GM19239 (cell line): ENCODE results near the gene COL4A5.
"Not testable (repeated sequence)": the region's sequence is repeated elsewhere in the genome, so short reads cannot be mapped to it uniquely, and the experiment has no call there.

Experiments
- DNase-seq: peaks from one replicate; pipeline ENCODE4 v3.0.0; 2011; ENCODE audit warnings: low spot score; ENCODE audit not compliant: insufficient read length
- FAIRE-seq: peaks from 2 replicates; lab custom pipeline; 2011; peaks lifted over from hg19 to GRCh38; lab: Jason Lieb, UNC

COL4A5 gene

DNA sequence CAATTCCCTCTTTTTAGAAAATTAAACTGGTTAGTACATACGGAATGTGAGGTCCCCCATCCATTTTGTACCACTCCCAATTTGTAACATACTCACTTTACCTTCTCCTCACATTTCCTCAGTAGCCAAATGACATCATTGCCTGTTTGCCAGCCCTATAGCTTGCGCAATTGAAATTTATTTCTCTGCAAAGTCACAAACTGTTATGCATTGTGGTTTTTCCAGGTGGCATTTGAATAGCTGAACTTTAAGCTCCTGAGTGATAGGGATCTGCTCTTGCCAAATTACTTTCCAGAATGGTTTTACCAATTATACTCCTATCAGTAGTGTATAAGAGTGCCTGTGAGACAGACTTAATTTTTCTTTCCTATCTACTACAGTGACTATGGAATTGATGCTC, 7.7 kb downstream of the COL4A5 start:
- DNase-seq (no peak), FAIRE-seq (no peak)

DNA sequence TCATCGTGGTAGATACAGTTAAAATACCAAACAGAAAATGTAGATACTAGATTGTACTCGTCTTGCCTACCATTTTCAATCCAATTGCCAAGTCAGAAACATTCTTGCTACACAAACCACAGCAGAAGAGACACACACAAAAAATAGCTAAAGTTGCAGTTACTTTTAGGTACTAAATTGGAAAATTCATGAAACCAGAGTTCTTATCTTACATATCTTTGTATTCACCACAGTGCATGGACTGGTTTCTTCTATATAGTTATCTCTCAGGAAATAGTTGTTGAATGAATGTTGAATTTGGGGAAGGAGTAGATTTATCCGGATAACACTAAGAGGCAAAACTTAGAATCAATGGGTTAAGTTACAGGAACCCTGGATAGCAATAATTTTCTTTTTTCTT, 14.2 kb downstream of the COL4A5 start:
- FAIRE-seq = no peak

DNA sequence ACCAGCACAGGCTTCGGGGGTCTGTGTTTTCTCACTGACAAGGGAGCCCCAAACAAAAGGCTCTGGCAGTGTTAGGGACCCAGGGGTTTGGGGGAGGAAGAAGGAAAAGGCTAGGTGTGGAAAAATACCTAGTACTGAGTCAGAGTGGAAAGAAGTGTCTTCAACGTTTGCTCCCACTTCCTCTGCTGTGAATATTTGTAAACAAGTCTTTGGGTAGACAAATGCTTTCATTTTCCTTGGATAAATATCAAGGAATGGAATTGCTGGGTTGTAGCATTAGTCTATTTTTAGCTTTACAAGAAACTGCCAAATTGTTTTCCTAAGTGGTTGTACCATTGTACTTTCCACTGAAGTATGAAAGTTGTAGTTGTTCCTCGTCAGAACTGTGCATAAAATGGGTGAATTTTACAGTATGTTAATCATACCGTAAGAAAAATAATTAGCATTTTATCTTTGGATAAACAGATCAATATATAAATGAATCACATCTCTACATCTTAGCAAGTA, 17.4 kb downstream of the COL4A5 start:
- no peak for DNase-seq
- FAIRE-seq = no peak

More for the DNA sequence above, 14.2 kb downstream of the COL4A5 start:
- no peak for DNase-seq

DNA sequence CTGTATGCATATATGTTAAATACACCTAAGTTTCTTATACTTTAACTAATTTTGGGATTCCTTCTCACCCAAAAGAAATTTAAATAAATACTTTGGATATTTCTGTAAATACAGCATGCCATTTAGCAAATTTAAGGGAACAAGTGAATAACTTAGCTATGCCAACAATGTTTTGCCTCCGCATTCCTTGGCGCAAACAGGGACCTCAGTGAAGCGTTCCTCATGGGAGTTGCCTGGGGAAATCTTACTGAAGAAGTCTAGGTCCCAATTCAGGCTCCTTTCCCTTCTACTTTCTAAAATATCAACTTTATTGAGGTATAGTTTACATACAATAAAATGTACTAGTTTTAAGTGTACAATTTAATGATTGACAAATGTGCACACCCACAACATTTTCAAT, 25.0 kb downstream of the COL4A5 start:
- DNase-seq (no peak), FAIRE-seq (no peak)

DNA sequence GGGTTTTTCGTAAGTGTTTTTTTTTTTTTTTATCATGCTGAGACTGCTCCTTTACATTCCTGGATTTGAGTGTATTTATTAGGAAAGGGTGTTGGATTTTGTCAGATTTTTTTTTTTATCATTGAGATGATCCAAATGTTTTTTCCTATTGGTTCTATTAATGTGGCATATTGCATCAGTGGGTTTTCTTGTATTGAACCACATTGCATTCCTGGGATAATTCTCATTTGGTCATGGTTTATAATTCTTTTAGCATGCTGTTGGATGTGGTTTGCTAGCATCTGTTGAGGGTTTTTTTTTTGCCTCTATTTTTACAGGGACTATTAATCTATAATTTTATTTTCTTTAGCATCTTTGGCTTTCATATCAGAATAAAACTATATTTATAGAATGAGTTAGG, 28.8 kb downstream of the COL4A5 start:
- FAIRE-seq = no peak

DNA sequence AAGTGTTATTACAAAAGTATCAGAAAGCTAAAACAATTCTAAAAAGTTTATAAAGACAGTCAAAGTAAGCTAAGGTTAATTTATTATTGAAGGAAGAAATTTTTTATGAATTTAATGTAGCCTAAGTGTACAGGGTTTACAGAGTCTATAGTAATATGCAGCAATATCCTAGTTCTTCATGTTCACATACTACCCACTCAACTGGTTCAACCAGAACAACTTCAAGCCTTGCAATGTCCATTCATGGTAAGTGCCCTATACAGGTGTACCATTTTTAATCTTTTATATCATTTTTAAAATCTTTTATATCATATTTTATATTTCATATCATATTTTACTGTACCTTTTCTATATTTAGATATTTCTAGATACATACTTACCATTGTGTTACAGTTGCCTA, 34.3 kb downstream of the COL4A5 start:
- FAIRE-seq = no peak

More for the DNA sequence above, 28.8 kb downstream of the COL4A5 start:
- no peak for DNase-seq

DNA sequence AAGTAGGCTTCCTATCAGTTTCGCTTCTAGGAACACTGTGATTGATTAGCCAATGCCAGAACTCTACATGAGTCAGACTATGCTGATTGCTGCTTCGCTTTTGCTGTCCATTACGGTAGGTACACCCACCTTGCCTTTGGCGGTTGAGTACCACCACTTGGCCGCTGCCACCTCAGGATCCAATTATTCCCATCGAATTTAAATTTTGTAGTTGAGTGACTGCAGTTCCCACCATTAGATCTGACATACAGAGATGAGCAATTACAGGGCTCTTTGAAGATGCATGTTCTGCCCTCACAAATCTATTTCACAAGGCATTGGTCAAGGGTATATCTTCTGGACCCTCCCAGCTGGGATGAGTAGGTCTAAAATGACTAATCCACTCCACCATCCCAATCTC, 41.9 kb downstream of the COL4A5 start:
- DNase-seq, FAIRE-seq: not testable (repeated sequence)

More for the DNA sequence above, 34.3 kb downstream of the COL4A5 start:
- no peak for DNase-seq

DNA sequence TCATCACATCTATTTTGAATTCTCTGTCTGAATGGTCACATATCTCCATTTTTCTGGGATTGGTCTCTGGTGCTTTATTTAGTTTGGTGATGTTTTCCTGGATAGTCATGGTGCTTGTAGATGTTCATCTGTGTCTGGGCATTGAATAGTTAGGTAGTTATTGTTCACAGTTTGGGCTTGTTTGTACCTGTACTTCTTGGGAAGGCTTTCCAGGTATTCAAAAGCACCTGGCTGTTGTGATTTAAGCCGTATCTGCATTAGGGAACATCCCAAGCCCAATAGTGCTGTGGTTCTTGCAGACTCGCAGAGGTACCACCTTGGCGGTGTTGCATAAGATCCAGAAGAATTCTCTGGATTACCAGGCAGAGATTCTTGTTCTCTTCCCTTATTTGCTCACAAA, 44.6 kb downstream of the COL4A5 start:
- FAIRE-seq = no peak

DNA sequence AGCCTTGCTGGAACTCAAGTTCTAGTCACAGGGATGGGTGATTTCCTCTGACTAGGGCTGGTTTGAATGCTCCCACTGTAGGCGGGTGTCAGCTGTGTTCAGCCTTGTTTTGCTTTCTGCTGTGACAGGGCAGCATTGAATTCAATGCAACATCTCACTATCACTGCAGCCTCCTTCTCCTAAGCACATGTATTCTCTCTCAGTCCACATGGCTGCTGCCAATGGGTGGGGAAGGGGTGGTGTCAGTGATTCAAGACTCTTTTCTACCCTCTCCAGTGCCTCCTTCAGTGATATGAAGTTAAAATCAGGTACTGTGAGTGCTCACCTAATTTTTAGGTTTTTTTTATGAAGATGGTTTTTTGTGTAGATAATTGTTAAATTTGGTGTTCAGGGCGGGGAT, 46.3 kb downstream of the COL4A5 start:
- FAIRE-seq = no peak

More for the DNA sequence above, 44.6 kb downstream of the COL4A5 start:
- no peak for DNase-seq

DNA sequence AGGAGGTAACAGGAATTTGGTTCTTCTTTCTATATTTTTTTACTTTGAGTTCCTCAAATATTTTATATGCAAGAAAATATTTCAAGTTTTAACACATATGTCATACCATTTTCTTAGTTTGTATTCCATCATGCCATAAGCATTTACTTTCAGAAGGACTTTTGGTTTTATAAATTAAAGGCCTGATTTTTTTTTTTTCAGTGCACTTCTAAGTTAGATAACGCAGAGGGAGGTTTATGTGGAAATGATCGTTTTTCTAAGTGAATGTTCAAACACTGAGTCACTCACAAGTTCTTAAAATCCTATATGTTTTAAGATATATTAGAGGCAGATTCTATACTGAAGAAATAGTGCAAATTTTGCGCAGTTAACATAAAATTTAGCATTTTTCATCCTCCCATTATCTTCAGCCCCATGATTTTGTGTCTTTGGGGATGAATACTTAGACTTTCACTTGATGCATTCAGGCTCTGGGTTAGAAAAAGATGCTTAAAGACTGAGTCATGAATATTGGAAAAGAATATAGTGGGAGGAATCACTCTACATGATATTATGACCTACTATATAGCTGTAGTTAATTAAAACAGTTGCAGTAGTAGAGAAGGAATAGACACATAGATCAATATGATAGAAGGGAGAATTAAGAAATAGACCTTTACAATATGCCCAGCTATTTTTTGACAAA, 54.9 kb downstream of the COL4A5 start:
- DNase-seq (no peak), FAIRE-seq (peak; percentile 11)

More for the DNA sequence above, 46.3 kb downstream of the COL4A5 start:
- DNase-seq = no peak

DNA sequence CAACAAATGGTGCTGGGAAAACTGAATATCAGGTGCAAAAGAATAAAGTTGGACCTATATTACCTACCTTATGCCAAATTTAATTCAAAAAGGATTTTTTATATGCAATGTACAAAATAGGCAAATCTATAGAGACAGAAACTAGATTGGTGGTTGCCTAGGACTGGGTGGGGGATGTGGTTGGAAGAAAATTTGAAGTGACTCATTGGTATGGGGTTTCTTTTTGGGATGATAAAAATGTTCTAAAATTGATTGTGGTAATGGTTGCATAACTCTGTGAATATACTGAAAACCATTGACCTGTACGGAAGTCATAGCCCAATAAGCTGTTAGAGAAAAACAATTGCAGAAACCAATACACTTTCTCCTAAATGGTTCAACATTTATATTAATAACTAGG, 72.1 kb downstream of the COL4A5 start:
- FAIRE-seq (no peak), DNase-seq (no peak)

DNA sequence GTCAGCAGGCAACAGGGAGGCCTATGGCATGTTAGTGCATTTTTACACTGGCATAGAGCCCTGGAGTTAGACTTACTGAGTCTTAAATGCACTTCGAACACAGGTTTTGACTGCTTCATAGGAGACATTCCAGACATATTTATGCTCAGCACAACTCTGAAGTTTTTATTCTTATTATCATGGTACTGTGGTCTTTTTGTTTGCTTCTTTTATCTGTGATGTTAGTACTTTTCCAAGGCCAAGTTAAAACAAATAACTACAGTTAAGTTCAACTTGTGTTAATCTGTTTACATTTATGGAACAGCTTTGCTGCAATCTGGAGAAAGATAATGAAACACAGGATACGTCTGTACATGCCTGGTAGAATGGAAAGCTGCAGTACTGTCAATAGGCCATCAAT, 76.5 kb downstream of the COL4A5 start:
- FAIRE-seq (no peak), DNase-seq (no peak)

DNA sequence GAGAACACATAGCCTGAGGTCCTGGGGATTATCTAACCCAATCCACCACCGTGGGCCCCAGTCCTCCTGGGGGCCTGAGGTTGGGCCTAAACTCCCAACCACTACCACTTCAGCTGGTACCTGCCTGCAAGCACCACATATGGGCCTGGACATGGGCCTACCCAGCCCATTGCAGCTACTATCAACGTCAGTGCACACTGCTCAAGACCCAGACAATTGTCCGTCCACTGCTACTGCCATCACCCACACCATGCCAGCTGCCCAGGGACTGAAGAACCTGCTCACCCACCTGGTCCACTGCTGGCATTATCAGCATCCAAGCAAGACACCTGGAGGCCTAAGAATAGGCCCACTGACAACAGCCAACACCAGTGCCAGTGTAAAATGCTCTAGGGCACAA, 88.1 kb downstream of the COL4A5 start:
- FAIRE-seq (no peak), DNase-seq (no peak)

DNA sequence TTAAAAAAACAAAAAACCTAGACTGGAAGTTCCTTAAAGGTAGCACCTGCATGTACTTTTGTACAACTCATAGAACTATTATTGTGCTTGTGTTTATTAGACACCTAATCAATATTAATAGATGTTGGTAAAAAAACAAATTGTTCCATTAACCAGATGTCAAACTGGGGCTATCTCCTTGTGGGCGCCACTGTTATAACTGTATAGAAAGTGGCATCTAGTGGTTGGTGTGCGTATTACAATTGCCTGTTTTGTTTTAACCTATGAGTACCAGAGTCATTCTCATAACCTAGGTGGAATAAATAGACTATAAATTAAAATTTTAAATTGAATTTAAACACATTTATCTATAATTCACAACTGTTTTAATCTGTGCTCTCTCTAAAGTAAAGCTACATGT, 97.4 kb downstream of the COL4A5 start:
- FAIRE-seq = peak; percentile 89
- DNase-seq = no peak

DNA sequence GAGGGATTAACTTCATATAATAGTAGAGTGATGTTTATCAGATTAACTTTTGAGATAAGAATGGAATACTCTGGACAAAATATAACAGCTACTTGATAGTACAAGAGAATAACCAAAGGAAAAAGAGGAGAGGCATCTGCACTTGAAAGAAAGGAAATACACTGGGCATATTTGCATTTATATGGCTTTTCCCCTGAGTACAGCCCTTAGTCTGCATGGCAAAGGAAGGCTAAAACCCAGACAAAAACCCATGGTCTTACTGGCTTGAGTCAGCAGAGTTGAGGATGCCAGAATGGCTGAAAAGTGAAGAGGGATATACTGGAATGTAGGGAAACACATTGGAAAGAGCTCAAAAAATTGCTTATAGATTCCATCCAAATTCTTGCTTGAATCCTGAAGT, 101.6 kb downstream of the COL4A5 start:
- no peak for DNase-seq
- no peak for FAIRE-seq

DNA sequence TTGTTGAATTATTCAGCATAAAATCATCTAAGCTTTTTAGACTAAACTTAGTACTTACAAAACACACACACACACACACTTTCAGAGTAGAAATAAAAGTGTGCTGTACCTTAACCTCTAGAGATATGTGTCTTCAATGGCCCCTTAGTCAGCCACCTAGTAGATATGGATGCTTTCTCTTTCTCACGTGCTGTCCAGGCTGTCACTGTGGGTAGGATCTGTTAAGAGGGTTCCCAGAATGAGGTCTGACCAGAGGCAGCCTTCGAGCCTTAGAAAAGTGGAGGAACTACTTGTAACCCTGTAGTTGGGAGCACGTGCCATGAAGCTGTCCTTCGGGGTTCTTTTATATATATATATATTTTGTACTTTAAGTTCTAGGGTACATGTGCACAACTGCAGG, 117.9 kb downstream of the COL4A5 start:
- no peak for FAIRE-seq
- no peak for DNase-seq

DNA sequence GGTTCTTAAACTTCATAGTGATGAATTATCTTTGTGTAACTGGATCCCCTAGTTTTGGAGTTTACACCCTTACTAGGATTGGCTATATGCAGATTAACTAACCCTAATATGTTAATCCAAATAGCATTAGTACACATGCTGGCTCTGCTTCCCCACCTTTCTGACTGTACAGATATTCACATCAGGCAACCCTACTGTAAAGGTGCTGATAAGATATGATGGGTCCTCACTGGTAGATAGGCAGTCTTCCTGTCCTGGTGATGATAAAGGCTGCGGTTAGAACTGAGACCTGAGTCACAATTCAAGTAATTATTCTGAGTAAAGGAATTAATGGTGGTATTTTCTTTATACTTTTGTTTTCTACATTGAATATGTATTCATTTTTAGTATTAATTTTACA, 118.6 kb downstream of the COL4A5 start:
- no peak for FAIRE-seq
- DNase-seq = no peak

DNA sequence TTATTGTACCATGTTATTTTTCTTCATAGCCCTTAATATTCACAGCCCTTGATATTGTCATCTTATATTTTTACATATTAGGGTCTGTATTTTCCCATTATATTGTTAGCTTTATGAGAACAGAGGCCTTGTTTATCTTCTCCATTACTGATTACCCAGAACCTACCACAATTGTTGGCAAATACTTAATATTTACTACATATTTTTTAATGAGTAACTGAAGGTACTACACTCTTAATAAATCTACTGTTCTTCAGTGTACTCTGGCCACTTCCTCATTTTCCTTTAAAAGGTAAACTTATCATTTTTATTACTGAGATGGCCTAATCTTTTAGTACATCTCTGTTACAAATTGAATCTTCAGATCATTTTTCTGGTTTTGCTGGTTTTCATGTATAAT, 133.5 kb downstream of the COL4A5 start:
- DNase-seq (no peak), FAIRE-seq (no peak)

DNA sequence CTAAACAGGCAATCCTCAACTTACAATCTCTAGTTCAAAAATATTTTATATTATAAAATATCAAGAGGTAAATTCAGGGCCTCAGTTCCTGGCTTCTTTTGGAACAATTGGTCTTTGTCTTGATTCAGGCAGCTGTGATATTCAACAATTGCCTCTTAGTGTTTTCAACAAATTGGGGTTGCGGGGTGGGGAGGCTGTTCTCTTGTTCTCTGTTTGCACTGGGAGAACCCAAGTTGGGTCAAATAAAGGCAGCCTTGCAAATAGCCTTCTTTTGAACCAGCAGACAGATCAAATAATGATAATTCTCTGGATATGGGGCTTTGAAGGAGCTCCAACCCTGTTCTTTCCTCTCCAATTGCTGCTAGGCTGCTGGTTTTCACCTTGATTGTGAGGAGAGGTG, 142.5 kb downstream of the COL4A5 start:
- no peak for DNase-seq
- FAIRE-seq = no peak

DNA sequence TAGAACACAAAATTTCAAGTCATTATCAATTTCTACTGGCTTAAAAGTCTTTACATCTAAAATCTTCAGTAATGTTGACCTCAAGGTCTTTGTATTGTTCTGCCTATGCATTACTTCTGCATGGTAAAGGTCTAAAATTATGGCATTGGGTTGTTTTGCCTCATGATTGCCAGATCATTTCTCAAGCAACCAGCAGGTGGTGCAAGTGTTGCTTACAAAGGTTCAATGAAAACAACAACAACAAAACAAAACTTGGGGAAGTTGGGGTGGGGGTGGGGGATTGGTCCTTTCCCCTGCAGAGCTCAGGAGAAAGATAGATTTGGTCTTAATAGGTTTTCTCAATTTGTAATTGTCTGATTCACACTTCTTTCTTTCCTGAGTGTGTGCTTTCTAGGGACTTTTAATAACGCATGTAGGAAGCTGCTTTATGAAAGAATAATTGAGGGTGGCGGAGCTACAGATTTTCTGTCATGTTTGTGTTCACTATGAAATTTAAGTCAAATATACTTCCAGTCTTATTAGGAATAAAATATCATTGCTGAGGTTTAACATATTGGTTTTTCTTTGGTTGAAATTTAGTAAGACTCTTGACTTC, 145.1 kb downstream of the COL4A5 start:
- FAIRE-seq (no peak), DNase-seq (no peak)

DNA sequence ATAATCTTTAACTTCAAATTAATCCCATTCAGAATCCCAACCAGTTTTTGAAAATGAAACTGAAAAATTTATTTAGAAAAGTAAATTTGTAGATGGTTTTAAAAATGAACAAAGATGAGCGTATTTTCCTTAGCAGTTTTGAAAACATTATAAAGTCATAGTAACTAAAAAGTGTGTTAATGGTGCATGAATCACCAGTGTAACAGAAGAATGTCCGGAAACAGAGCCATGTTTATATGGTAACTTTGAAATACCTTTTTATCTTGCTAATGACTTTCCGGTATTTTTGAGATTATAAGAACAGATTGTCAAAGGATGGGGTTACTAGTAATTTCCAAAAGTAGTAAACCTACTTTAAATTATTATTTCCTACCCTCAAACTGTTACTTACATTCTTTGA, 150.9 kb downstream of the COL4A5 start:
- no peak for DNase-seq
- no peak for FAIRE-seq

DNA sequence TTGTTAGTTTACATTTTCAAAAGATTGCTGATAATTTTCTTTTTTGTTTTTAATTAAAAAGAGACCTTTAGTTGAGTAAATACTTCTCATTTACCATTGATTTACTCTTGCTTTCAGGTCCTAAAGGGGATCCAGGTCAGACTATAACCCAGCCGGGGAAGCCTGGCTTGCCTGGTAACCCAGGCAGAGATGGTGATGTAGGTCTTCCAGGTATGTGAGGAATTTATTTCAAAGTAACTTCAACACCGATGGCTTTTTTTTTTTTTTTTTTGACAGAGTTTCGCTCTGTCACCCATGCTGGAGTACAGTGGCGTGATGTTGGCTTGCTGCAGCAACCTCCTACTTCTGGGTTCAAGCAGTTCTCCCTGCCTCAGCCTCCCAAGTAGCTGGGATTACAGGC, 161.6 kb downstream of the COL4A5 start:
- FAIRE-seq (no peak), DNase-seq (no peak)
